Transverse colon (tissue), 4 donors: Measurements from ENCODE around the gene GSK3B. TPM values are rescaled to one million over a fixed set of nuclear protein-coding genes. Genes with fewer than 3 reads are reported as not detected.

Source experiments
- DNase-seq: peaks from one replicate; pipeline ENCODE4 v3.0.0-alpha.2; 2019
- H3K27ac ChIP-seq, 4 donors: fragments of 200-600 bp; sonication (generic); 2 replicates each; pipeline ENCODE4 v1.5.1; 2016 to 2018; ENCODE audit warnings: inconsistent platforms in 4 of 4
- H3K27me3 ChIP-seq: fragments of 200-600 bp; sonication (generic); 2 replicates; pipeline ENCODE4 v1.5.1; 2017; ENCODE audit warnings: inconsistent platforms
- H3K36me3 ChIP-seq, 4 donors: fragments of 200-600 bp; sonication (generic); 2 replicates each; pipeline ENCODE4 v1.5.1; 2017 to 2019; ENCODE audit warnings: inconsistent platforms in 4 of 4
- H3K4me1 ChIP-seq, 4 donors: fragments of 200-600 bp; sonication (generic); 2 replicates each; pipeline ENCODE4 v1.5.1; 2017 to 2020; ENCODE audit warnings: inconsistent platforms in 4 of 4
- H3K4me3 ChIP-seq, 4 donors: fragments of 200-600 bp; sonication (generic); 1 replicate in 1 of 4; 2 replicates in 3 of 4; pipeline versions ENCODE4 v1.5.1 to v1.6.1; 2017 to 2019; ENCODE audit warnings: inconsistent platforms in 4 of 4
- H3K9me3 ChIP-seq, 2 donors: fragments of 200-600 bp; sonication (generic); 2 replicates each; pipeline ENCODE4 v1.5.1; 2017 to 2019; ENCODE audit warnings: inconsistent platforms in 2 of 2
- CTCF ChIP-seq, 5 experiments: fragments of 200-600 bp in 3 of 5; fragments of 450-650 bp in 2 of 5; sonication (generic) in 3 of 5; IDR thresholded peaks; 1 replicate in 2 of 5; 2 replicates in 3 of 5; pipeline ENCODE4 v1.5.1; 2016 to 2017; ENCODE audit warnings: antibody characterized with exemption in 5 of 5, inconsistent platforms in 3 of 5, mild to moderate bottlenecking in 2 of 5, moderate library complexity in 1 of 5
- EP300 ChIP-seq: sonication (generic); formaldehyde crosslinking; IDR thresholded peaks from one replicate; pipeline ENCODE4 v1.6.1; 2017; ENCODE audit warnings: antibody characterized with exemption, low read depth
- POLR2A ChIP-seq: fragments of 450-650 bp; IDR thresholded peaks from one replicate; pipeline ENCODE4 v1.6.1; 2016; ENCODE audit warnings: antibody characterized with exemption, mild to moderate bottlenecking, moderate library complexity
- POLR2AphosphoS5 ChIP-seq, 3 donors: sonication (generic); formaldehyde crosslinking; IDR thresholded peaks; one replicate each; pipeline ENCODE4 v1.6.1; 2016; ENCODE audit warnings: antibody characterized with exemption in 3 of 3
- WGBS, 2 donors: methylation state at CpG; one replicate each; pipeline ENCODE4 v1.1.5; 2018; ENCODE audit warnings: low coverage in 1 of 2; 5-methylcytosine and 5-hydroxymethylcytosine counted together
- in situ Hi-C, 4 donors: fragments of 200-750 bp; cut with MboI; loops; one replicate each; pipeline versions ENCODE4 v1.15.0 to v1.15.1; 2017; ENCODE audit warnings: low sequenced_read_pairs in 3 of 4, low pct_ligation_motif_present in 1 of 4, low pct_unique_long_range_greater_than_20kb in 1 of 4
- intact Hi-C: fragments of 100-400 bp; cut with DNase I; formaldehyde crosslinking; loops from one replicate; pipeline ENCODE4 v1.15.1; 2023; ENCODE audit warnings: low total_unique reads
- total RNA-seq, 4 donors: library from RNA; depleted of rRNA; stranded (reverse); fragments of >200 nt; gene quantifications; one replicate each; pipeline ENCODE4 v1.1.0, GENCODE V29; 2016

The GSK3B gene
- total RNA-seq, 4 donors from 2014 or later = 14.7 to 35.9 (median 24.2) TPM

- no peak for TF ChIP-seq POLR2A
- TF ChIP-seq POLR2AphosphoS5 (IDR thresholded peaks at IDR 0.05) = no peak
- TF ChIP-seq CTCF (IDR thresholded peaks at IDR 0.05) = no peak
- no peak for TF ChIP-seq EP300
- intact Hi-C loops = no loop called here
- no peaks in the 10 kb centered on the region for H3K4me1 ChIP-seq
- no peaks in the 10 kb centered on the region for H3K9me3 ChIP-seq
- in situ Hi-C loops = no loop called here
- H3K36me3 ChIP-seq = peaks cover 0 to 10% (median 0%) of the 10 kb centered on the region in 4 donors
- H3K27me3 ChIP-seq = no peaks in the 10 kb centered on the region
- 74 to 83% methylated on average over 2 of the region's 2 CpGs for WGBS, 2 donors
- H3K27ac ChIP-seq = no peak overlapping the region
- DNase-seq = no peak
- H3K4me3 ChIP-seq = no peak overlapping the region
Measured at GRCh38 chr3:119944091-119944490, 150.2 kb downstream of the GSK3B start.

GRCh38 chr3:119939077-119939476, 155.2 kb downstream of the GSK3B start:
- H3K36me3 ChIP-seq = no peaks in the 10 kb centered on the region
- H3K4me3 ChIP-seq = no peak overlapping the region
- H3K27me3 ChIP-seq = no peaks in the 10 kb centered on the region
- in situ Hi-C loops (no loop called here), intact Hi-C loops (no loop called here)
- 96 to 100% methylated on average over 1 of the region's 1 CpG for WGBS, 2 donors
- no peaks in the 10 kb centered on the region for H3K9me3 ChIP-seq
- no peak overlapping the region for H3K27ac ChIP-seq
- peaks cover 0 to 6% (median 0%) of the 10 kb centered on the region in 4 donors for H3K4me1 ChIP-seq
- TF ChIP-seq POLR2AphosphoS5 (IDR thresholded peaks at IDR 0.05) (no peak), CTCF (IDR thresholded peaks at IDR 0.05) (no peak), EP300 (no peak), POLR2A (no peak)
- DNase-seq = no peak

- intact Hi-C loops = no loop called here
- no peak for DNase-seq
- H3K27me3 ChIP-seq = no peaks in the 10 kb centered on the region
- no peaks in the 10 kb centered on the region for H3K9me3 ChIP-seq
- in situ Hi-C loops = no loop called here
- no peaks in the 10 kb centered on the region for H3K36me3 ChIP-seq
- TF ChIP-seq CTCF (IDR thresholded peaks at IDR 0.05) = no peak
- no peak for TF ChIP-seq POLR2AphosphoS5 (IDR thresholded peaks at IDR 0.05)
- H3K4me1 ChIP-seq = peaks cover 0 to 6% (median 0%) of the 10 kb centered on the region in 4 donors
- no peak overlapping the region for H3K4me3 ChIP-seq
- H3K27ac ChIP-seq = no peak overlapping the region
- 52 to 100% methylated on average over 2 of the region's 2 CpGs for WGBS, 2 donors
Measured at GRCh38 chr3:119937229-119937628, 157.0 kb downstream of the GSK3B start.

- no peak for TF ChIP-seq POLR2AphosphoS5 (IDR thresholded peaks at IDR 0.05)
- TF ChIP-seq CTCF (IDR thresholded peaks at IDR 0.05) = no peak
- no peak for TF ChIP-seq EP300
- TF ChIP-seq POLR2A = no peak
Measured at GRCh38 chr3:119934249-119934648, 160.0 kb downstream of the GSK3B start.

More at GRCh38 chr3:119934249-119934648, 160.0 kb downstream of the GSK3B start:
- no peak for DNase-seq
- Histone ChIP-seq H3K4me3 (no peak overlapping the region), H3K27me3 (no peaks in the 10 kb centered on the region), H3K27ac (no peak overlapping the region), H3K4me1 (peaks cover 0 to 6% (median 0%) of the 10 kb centered on the region in 4 donors), H3K36me3 (no peaks in the 10 kb centered on the region), H3K9me3 (no peaks in the 10 kb centered on the region)
- in situ Hi-C loops (no loop called here), intact Hi-C loops (no loop called here)
- 77 to 82% methylated on average over 3 of the region's 3 CpGs for WGBS, 2 donors
